GM13977 (cell line): ENCODE measurements around the gene FBXO34.

Source experiments
- DNase-seq: peaks from one replicate; pipeline ENCODE4 v3.0.0; 2012; ENCODE audit warnings: low spot score
- CTCF ChIP-seq: IDR thresholded peaks from 2 replicates; pipeline ENCODE4 v1.5.1; 2012; ENCODE audit warnings: mild to moderate bottlenecking, control low read depth; ENCODE audit not compliant: insufficient read depth; ENCODE audit errors: extremely low read depth, missing control alignments
- in situ Hi-C: fragments of 300-500 bp; cut with MboI; formaldehyde crosslinking; loops from one replicate; pipeline ENCODE4 v1.12.0; 2022; ENCODE audit warnings: low sequenced_read_pairs, low pct_unique_long_range_greater_than_20kb, mixed read lengths, inconsistent platforms; ENCODE audit not compliant: unreplicated experiment

FBXO34 gene

GRCh38 chr14:55387121-55387520, 115.9 kb downstream of the FBXO34 start:
- no peak for TF ChIP-seq CTCF
- in situ Hi-C loops, result no loop called here
- DNase-seq, result no peak

GRCh38 chr14:55388160-55388559, 116.9 kb downstream of the FBXO34 start:
- no peak for TF ChIP-seq CTCF
- DNase-seq, result no peak
- in situ Hi-C loops, result no loop called here

GRCh38 chr14:55389330-55389729, 118.1 kb downstream of the FBXO34 start:
- TF ChIP-seq CTCF, result no peak
- DNase-seq, result no peak
- in situ Hi-C loops, result no loop called here

GRCh38 chr14:55398679-55399078, 127.5 kb downstream of the FBXO34 start:
- in situ Hi-C loops, result no loop called here
- no peak for TF ChIP-seq CTCF
- DNase-seq, result no peak

GRCh38 chr14:55399183-55399582, 128.0 kb downstream of the FBXO34 start:
- no peak for DNase-seq
- in situ Hi-C loops, result no loop called here
- TF ChIP-seq CTCF, result no peak

- in situ Hi-C loops, result no loop called here
- TF ChIP-seq CTCF, result no peak
- no peak for DNase-seq
Measured at GRCh38 chr14:55399852-55400251, 128.6 kb downstream of the FBXO34 start.

GRCh38 chr14:55401751-55402150, 130.5 kb downstream of the FBXO34 start:
- no peak for TF ChIP-seq CTCF
- in situ Hi-C loops, result no loop called here
- DNase-seq, result no peak
